ENCODE results near the gene DIDO1.

DNA sequence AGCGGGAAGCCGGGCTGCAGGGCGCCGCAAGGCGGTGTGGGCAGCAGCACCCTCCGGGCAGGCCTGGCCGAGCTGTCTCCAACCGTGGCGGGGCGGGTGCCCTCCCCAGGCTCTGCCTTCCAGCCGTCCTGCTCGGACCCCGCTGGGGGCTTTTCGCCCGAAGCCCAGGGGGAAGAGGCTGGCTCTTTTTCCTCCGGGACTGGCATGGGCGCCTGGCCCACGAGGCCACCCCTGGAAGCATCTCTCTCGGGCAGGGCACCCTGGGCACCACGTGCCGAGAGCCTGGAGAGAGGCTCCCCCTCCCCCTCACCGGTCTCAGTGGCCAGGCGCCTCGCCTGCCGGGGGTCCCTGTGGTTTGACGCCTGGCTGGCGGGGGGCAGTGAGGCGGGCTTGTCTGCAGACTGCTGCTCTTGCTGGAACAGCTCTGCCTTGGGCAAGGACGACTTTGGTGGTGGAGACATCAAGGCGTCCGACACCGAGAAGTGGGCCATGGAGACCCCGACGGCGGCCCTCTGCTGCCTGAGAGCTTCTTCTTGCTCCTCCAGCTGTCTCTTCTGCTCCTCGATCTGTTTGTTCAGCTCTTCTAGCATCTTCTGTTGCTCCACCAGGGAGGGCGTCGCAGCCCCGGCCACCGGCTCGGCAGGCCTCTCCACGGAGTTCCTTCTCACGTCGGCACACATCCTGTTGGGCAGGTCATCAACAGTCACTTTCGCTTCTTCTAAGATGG lies 45.2 kb downstream of the DIDO1 start:
- TF ChIP-seq CTCF (IDR thresholded peaks at IDR 0.05): no peak
- no peak for TF ChIP-seq POLR2A (IDR thresholded peaks at IDR 0.05)
